GM23248 (cell line): ENCODE results near the gene GRK6. TPM values are rescaled to one million over a fixed set of nuclear protein-coding genes. Genes with fewer than 3 reads are reported as not detected.
"Not testable (repeated sequence)": the region's sequence is repeated elsewhere in the genome, so short reads cannot be mapped to it uniquely, and the experiment has no call there.

Source experiments
- DNase-seq: peaks from one replicate; pipeline ENCODE4 v3.0.0-alpha.2; 2015
- H2AFZ ChIP-seq: fragments of 200-600 bp; sonication (generic); 2 replicates; pipeline ENCODE4 v1.6.1; 2016; ENCODE audit warnings: antibody characterized with exemption
- H3F3A ChIP-seq: fragments of 200-600 bp; sonication (generic); 2 replicates; pipeline ENCODE4 v1.6.1; 2016; ENCODE audit warnings: mild to moderate bottlenecking, antibody characterized with exemption, mixed run types; ENCODE audit not compliant: insufficient read depth
- H3K27ac ChIP-seq: fragments of 200-600 bp; sonication (generic); 2 replicates; pipeline ENCODE4 v1.5.1; 2016; ENCODE audit warnings: mild to moderate bottlenecking
- H3K27me3 ChIP-seq: fragments of 200-600 bp; sonication (generic); replicated peaks from 2 replicates; pipeline ENCODE4 v1.6.1; 2016; ENCODE audit warnings: mild to moderate bottlenecking; ENCODE audit not compliant: insufficient read depth
- H3K36me3 ChIP-seq: fragments of 200-600 bp; sonication (generic); 2 replicates; pipeline ENCODE4 v1.6.1; 2016; ENCODE audit warnings: low read depth, mild to moderate bottlenecking
- H3K4me1 ChIP-seq: fragments of 200-600 bp; sonication (generic); 2 replicates; pipeline ENCODE4 v1.6.1; 2016; ENCODE audit warnings: mild to moderate bottlenecking; ENCODE audit not compliant: insufficient read depth
- H3K4me2 ChIP-seq: fragments of 200-600 bp; sonication (generic); one replicate; pipeline ENCODE4 v1.6.1; 2016; ENCODE audit warnings: mild to moderate bottlenecking; ENCODE audit not compliant: unreplicated experiment
- H3K4me3 ChIP-seq: fragments of 200-600 bp; sonication (generic); 2 replicates; pipeline ENCODE4 v1.5.1; 2016; ENCODE audit warnings: mild to moderate bottlenecking
- H3K79me2 ChIP-seq: fragments of 200-600 bp; sonication (generic); 2 replicates; pipeline ENCODE4 v1.6.1; 2016; ENCODE audit warnings: mild to moderate bottlenecking; ENCODE audit not compliant: insufficient read depth
- H3K9ac ChIP-seq: fragments of 200-600 bp; sonication (generic); 2 replicates; pipeline ENCODE4 v1.6.1; 2016; ENCODE audit warnings: mild to moderate bottlenecking
- H3K9me2 ChIP-seq: fragments of 200-600 bp; sonication (generic); 2 replicates; pipeline ENCODE4 v1.6.1; 2016; ENCODE audit warnings: mixed run types, mild to moderate bottlenecking, moderate library complexity; ENCODE audit not compliant: insufficient read depth
- H3K9me3 ChIP-seq: fragments of 200-600 bp; sonication (generic); one replicate; pipeline ENCODE4 v1.6.1; 2017; ENCODE audit warnings: low read depth
- H4K20me1 ChIP-seq: fragments of 200-600 bp; sonication (generic); 2 replicates; pipeline ENCODE4 v1.6.0; 2016; ENCODE audit not compliant: insufficient read depth
- EZH2 ChIP-seq: fragments of 200-600 bp; sonication (generic); IDR thresholded peaks from 2 replicates; pipeline ENCODE4 v1.6.1; 2018; ENCODE audit warnings: antibody characterized with exemption, mild to moderate bottlenecking; ENCODE audit not compliant: insufficient read depth, poor library complexity, severe bottlenecking
- EZH2phosphoT487 ChIP-seq: fragments of 200-600 bp; sonication (generic); IDR thresholded peaks from 2 replicates; pipeline ENCODE4 v1.6.1; 2018; ENCODE audit warnings: antibody characterized with exemption, moderate library complexity, mild to moderate bottlenecking, low read depth; ENCODE audit not compliant: insufficient read depth
- WGBS, 2 experiments: methylation state at CpG; one replicate each; pipeline ENCODE4 v1.1.6; 2015 to 2017; ENCODE audit warnings: low lambda C conversion rate in 2 of 2, low coverage in 1 of 2; ENCODE audit errors: missing lambda C conversion rate in 2 of 2; 5-methylcytosine and 5-hydroxymethylcytosine counted together
- in situ Hi-C: fragments of 300-500 bp; cut with MboI; formaldehyde crosslinking; loops from 2 replicates; pipeline ENCODE4 v1.15.0; 2020
- polyA plus RNA-seq: library from polyadenylated mRNA; unstranded; fragments of >200 nt; fragmentation: Nextera tagmentation; extraction: Ambion mirVana; gene quantifications from 2 replicates; pipeline ENCODE4 v1.2.1, GENCODE V29; 2016
- total RNA-seq: library from RNA; depleted of rRNA; stranded (reverse); fragments of >200 nt; shearing (Covaris generic); gene quantifications from 2 replicates; pipeline ENCODE4 v1.2.3, GENCODE V29; 2014

Gene GRK6
- total and polyA plus RNA-seq, 2 experiments from 2014 or later = 7.7 to 30.4 TPM

DNA sequence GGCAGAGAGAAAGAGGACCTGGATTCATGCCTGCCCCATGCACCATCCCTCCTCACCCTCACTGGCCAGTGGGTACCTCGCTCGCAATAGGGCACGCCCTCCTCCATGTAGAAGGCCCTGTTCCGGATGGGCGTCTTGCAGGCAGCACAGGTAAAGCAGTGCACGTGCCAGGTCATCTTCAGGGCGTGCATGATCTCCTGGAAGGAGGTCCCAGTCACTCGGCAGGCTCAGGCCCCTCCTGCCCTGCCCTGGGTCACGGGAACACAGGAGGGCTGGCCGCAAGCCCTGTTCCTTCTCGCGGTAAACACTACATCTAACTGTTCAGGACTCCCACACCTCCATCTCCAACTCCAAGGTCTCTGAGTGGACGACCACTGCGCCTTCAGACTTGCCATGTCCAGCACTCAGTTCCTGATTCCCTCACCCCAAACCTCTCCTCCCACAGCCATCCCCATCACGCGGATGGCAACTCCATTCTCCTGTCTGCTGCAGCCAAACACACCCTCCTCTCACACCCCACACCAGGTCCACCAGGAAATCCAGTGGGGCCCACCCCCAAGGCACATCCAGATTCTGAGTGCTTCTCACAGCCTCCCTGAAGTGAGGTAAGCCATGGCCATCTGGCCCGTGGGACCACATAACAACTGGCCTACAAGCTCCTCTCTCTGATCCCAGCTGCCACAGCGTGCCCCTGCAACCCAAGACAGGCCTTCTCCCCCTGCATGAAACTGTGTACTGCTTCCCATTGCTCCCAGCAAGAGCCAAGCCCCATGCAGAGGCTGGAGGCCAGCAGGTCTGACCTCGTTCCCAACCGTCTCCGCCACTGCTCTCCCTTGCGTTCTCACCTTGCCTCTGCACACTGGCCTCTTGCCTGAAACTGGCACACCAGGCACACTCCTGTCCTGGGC is 57.8 kb downstream of the GRK6 start:
- Histone ChIP-seq H3K4me1 (peaks cover 26% of the 10 kb centered on the region), H3F3A (peaks cover 89% of the 10 kb centered on the region), H3K27ac (peak overlapping the region; percentile 40), H3K36me3 (peaks cover 58% of the 10 kb centered on the region), H3K9me3 (no peaks in the 10 kb centered on the region), H2AFZ (no peak overlapping the region), H4K20me1 (0 out of 2 replicates have a peak, but pooled peaks cover 4% of the 10 kb centered on the region), H3K9ac (0 out of 2 replicates have a peak overlapping the region, but pooled peaks have one; percentile 3), H3K9me2 (no peaks in the 10 kb centered on the region), H3K79me2 (peaks cover 35% of the 10 kb centered on the region), H3K4me3 (no peak overlapping the region), H3K27me3 (no peaks in the 10 kb centered on the region), H3K4me2 (no peak overlapping the region)
- 90 to 93% methylated on average over 22 of the region's 22 CpGs for WGBS, 2 experiments
- DNase-seq = no peak
- in situ Hi-C loops = no loop called here
- no peak for TF ChIP-seq EZH2phosphoT487
- no peak for TF ChIP-seq EZH2

DNA sequence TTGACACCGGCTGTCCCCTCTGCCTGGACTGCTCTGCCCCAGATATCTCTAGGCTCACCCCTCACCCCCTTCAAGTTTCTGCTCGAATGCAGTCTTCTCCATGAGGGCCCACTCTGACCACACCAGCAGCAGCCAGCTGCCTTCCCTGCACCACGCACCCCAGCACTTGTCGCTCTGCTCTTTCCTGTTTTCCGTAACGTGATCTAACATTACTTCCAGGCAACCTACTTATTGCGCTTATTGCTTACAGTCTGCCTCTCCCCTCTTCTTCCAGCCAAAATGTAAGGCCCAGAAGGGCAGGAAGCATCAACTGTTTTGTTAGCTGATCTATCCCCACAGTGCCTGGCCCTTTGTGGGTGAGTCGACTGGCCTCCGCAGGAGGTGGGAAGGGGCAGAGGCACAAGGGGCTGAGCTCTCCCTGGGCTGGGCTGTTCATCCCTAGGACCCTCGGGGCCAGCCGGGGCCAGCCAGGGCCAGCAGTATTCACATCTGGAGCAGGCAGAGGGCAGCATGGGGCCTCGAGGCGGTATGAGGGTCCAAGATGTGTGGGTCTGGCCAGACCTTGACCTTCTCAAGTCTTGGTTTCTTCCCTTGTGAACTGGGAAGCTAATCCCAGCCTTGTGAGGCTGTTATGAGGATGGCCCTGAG is 58.5 kb downstream of the GRK6 start:
- Histone ChIP-seq H3K27me3 (no peaks in the 10 kb centered on the region), H3K4me1 (peaks cover 18% of the 10 kb centered on the region), H3K9ac (peak overlapping the region; percentile 10; the same call in 1 of the 2 replicates), H3K79me2 (peaks cover 42% of the 10 kb centered on the region), H4K20me1 (0 out of 2 replicates have a peak, but pooled peaks cover 4% of the 10 kb centered on the region), H3K27ac (peak overlapping the region; percentile 40), H3K4me3 (no peak overlapping the region), H3K36me3 (peaks cover 64% of the 10 kb centered on the region), H3F3A (peaks cover 82% of the 10 kb centered on the region), H3K9me2 (no peaks in the 10 kb centered on the region), H3K9me3 (no peaks in the 10 kb centered on the region), H2AFZ (no peak overlapping the region), H3K4me2 (no peak overlapping the region)
- 85 to 86% methylated on average over 12 to 13 of the region's 13 CpGs for WGBS, 2 experiments
- no peak for TF ChIP-seq EZH2
- TF ChIP-seq EZH2phosphoT487 = no peak
- in situ Hi-C loops = no loop called here
- DNase-seq = no peak

- not testable (repeated sequence) for DNase-seq
- 89 to 96% methylated on average over 3 of the region's 3 CpGs for WGBS, 2 experiments
Measured at GRCh38 chr5:177485753-177486152, 59.3 kb downstream of the GRK6 start.

DNA sequence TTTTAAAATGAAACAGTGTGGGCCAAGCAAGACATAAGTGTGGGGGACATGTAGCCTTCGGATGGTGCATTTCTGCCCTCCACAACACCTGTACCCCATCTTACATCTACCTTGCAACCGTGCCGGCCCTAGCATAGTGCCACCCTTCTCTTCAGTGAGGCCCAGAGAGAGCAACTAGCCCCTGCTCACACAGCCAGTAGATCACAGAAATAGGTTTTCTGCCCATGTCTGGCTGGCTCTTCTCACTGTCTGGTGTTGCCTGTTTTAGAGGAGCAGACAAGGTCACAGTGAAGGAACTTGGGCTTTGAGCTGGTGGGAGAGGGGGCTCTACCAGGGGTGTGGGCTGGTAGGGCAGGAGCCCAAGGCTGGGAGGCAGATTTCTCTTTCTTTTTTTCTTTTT is 59.8 kb downstream of the GRK6 start:
- Histone ChIP-seq H3K9me3 (no peaks in the 10 kb centered on the region), H4K20me1 (0 out of 2 replicates have a peak, but pooled peaks cover 4% of the 10 kb centered on the region), H3K9me2 (no peaks in the 10 kb centered on the region), H3K36me3 (peaks cover 70% of the 10 kb centered on the region), H3K4me1 (peaks cover 9% of the 10 kb centered on the region), H2AFZ (no peak overlapping the region), H3K79me2 (peaks cover 52% of the 10 kb centered on the region), H3K4me3 (no peak overlapping the region), H3K27ac (no peak overlapping the region), H3F3A (peaks cover 72% of the 10 kb centered on the region), H3K27me3 (no peaks in the 10 kb centered on the region), H3K4me2 (no peak overlapping the region), H3K9ac (no peak overlapping the region)
- DNase-seq = no peak
- TF ChIP-seq EZH2phosphoT487 (no peak), EZH2 (no peak)
- WGBS, 2 experiments = 97 to 100% methylated on average over 3 of the region's 3 CpGs
- in situ Hi-C loops = no loop called here

More at GRCh38 chr5:177485753-177486152, 59.3 kb downstream of the GRK6 start:
- H2AFZ ChIP-seq, H3K27me3 ChIP-seq, H3K9me3 ChIP-seq, in situ Hi-C loops, H3K4me2 ChIP-seq, H3K4me3 ChIP-seq, H4K20me1 ChIP-seq, H3K9me2 ChIP-seq, H3K27ac ChIP-seq: not testable (repeated sequence)
- Histone ChIP-seq H3K36me3 (peaks cover 64% of the 10 kb centered on the region), H3K4me1 (peaks cover 12% of the 10 kb centered on the region), H3F3A (peaks cover 76% of the 10 kb centered on the region), H3K9ac (peak overlapping the region; percentile 10; the same call in 1 of the 2 replicates), H3K79me2 (peaks cover 47% of the 10 kb centered on the region)
